Stimulated activated naive CD8-positive, alpha-beta T cell treated with anti-CD3 and anti-CD28 coated beads, Interleukin-15, Interleukin-2, amounts not matched to agents 100 ng/mL and 50 ng/mL, for 24 hours (primary cell): ENCODE results near the gene RNF175.
A peak's percentile ranks its signal among the peaks of the same experiment; 100 is the strongest.

Experiments
- H3K27ac Mint-ChIP-seq: one replicate; pipeline ENCODE4 v1.8.0; 2021; ENCODE audit warnings: mild to moderate bottlenecking, mixed read lengths
- H3K27me3 Mint-ChIP-seq: one replicate; pipeline ENCODE4 v1.8.0; 2021; ENCODE audit warnings: mixed read lengths
- H3K36me3 Mint-ChIP-seq: one replicate; pipeline ENCODE4 v1.8.0; 2021; ENCODE audit warnings: low read depth, mixed read lengths
- H3K4me1 Mint-ChIP-seq: one replicate; pipeline ENCODE4 v1.8.0; 2021; ENCODE audit warnings: low read depth, mixed read lengths
- H3K4me3 Mint-ChIP-seq: one replicate; pipeline ENCODE4 v1.8.0; 2021; ENCODE audit warnings: mild to moderate bottlenecking, mixed read lengths
- H3K9me3 Mint-ChIP-seq: one replicate; pipeline ENCODE4 v1.8.0; 2021; ENCODE audit warnings: mixed read lengths

RNF175 gene

GRCh38 chr4:153776601-153777000 lies 16.8 kb upstream of the RNF175 start:
- no peaks in the 10 kb centered on the region for H3K4me1 Mint-ChIP-seq
- no peak overlapping the region for H3K4me3 Mint-ChIP-seq
- no peaks in the 10 kb centered on the region for H3K36me3 Mint-ChIP-seq
- no peak overlapping the region for H3K27ac Mint-ChIP-seq
- H3K9me3 Mint-ChIP-seq: peaks cover 4% of the 10 kb centered on the region
- peaks cover 51% of the 10 kb centered on the region for H3K27me3 Mint-ChIP-seq

GRCh38 chr4:153773236-153773690 lies 13.4 kb upstream of the RNF175 start:
- Mint-ChIP-seq H3K9me3 (peaks cover 5% of the 10 kb centered on the region), H3K36me3 (no peaks in the 10 kb centered on the region), H3K27ac (no peak overlapping the region), H3K4me1 (peaks cover 6% of the 10 kb centered on the region), H3K4me3 (no peak overlapping the region), H3K27me3 (peaks cover 40% of the 10 kb centered on the region)

GRCh38 chr4:153771046-153771445 lies 11.2 kb upstream of the RNF175 start:
- Mint-ChIP-seq H3K4me1 (peaks cover 6% of the 10 kb centered on the region), H3K27ac (no peak overlapping the region), H3K4me3 (no peak overlapping the region), H3K36me3 (no peaks in the 10 kb centered on the region), H3K27me3 (peaks cover 24% of the 10 kb centered on the region), H3K9me3 (peaks cover 4% of the 10 kb centered on the region)

- Mint-ChIP-seq H3K27ac (no peak overlapping the region), H3K4me3 (no peak overlapping the region), H3K36me3 (no peaks in the 10 kb centered on the region), H3K9me3 (peaks cover 8% of the 10 kb centered on the region), H3K4me1 (peaks cover 11% of the 10 kb centered on the region), H3K27me3 (peaks cover 31% of the 10 kb centered on the region)
Measured at GRCh38 chr4:153766758-153767157, 6.9 kb upstream of the RNF175 start.

- H3K36me3 Mint-ChIP-seq: no peaks in the 10 kb centered on the region
- H3K4me3 Mint-ChIP-seq: no peak overlapping the region
- peaks cover 33% of the 10 kb centered on the region for H3K27me3 Mint-ChIP-seq
- H3K4me1 Mint-ChIP-seq: peaks cover 7% of the 10 kb centered on the region
- H3K9me3 Mint-ChIP-seq: peaks cover 6% of the 10 kb centered on the region
- H3K27ac Mint-ChIP-seq: no peak overlapping the region
Measured at GRCh38 chr4:153765894-153766293, 6.1 kb upstream of the RNF175 start.

GRCh38 chr4:153764601-153765368 lies 5.0 kb upstream of the RNF175 start:
- H3K27ac Mint-ChIP-seq: no peak overlapping the region
- peaks cover 5% of the 10 kb centered on the region for H3K4me1 Mint-ChIP-seq
- no peaks in the 10 kb centered on the region for H3K36me3 Mint-ChIP-seq
- H3K9me3 Mint-ChIP-seq: peaks cover 4% of the 10 kb centered on the region
- no peak overlapping the region for H3K4me3 Mint-ChIP-seq
- peaks cover 30% of the 10 kb centered on the region for H3K27me3 Mint-ChIP-seq

- Mint-ChIP-seq H3K36me3 (no peaks in the 10 kb centered on the region), H3K9me3 (peaks cover 4% of the 10 kb centered on the region), H3K4me3 (no peak overlapping the region), H3K4me1 (peaks cover 15% of the 10 kb centered on the region), H3K27ac (no peak overlapping the region), H3K27me3 (peaks cover 38% of the 10 kb centered on the region)
Measured at GRCh38 chr4:153763404-153763803, 3.6 kb upstream of the RNF175 start.

GRCh38 chr4:153758688-153759406 lies 977 bp downstream of the RNF175 start:
- Mint-ChIP-seq H3K27ac (peak overlapping the region; percentile 17), H3K4me3 (peak overlapping the region; percentile 63), H3K9me3 (peaks cover 4% of the 10 kb centered on the region), H3K36me3 (peaks cover 3% of the 10 kb centered on the region), H3K4me1 (peaks cover 34% of the 10 kb centered on the region), H3K27me3 (peaks cover 46% of the 10 kb centered on the region)

GRCh38 chr4:153758136-153758535 lies 1.7 kb downstream of the RNF175 start:
- Mint-ChIP-seq H3K9me3 (peaks cover 4% of the 10 kb centered on the region), H3K27ac (no peak overlapping the region), H3K4me1 (peaks cover 34% of the 10 kb centered on the region), H3K36me3 (peaks cover 3% of the 10 kb centered on the region), H3K4me3 (peak overlapping the region; percentile 19), H3K27me3 (peaks cover 40% of the 10 kb centered on the region)

GRCh38 chr4:153757407-153757806 lies 2.4 kb downstream of the RNF175 start:
- H3K27ac Mint-ChIP-seq: no peak overlapping the region

GRCh38 chr4:153755186-153755585 lies 4.6 kb downstream of the RNF175 start:
- Mint-ChIP-seq H3K4me3 (no peak overlapping the region), H3K9me3 (no peaks in the 10 kb centered on the region), H3K27ac (no peak overlapping the region), H3K4me1 (peaks cover 28% of the 10 kb centered on the region), H3K36me3 (peaks cover 3% of the 10 kb centered on the region), H3K27me3 (peaks cover 27% of the 10 kb centered on the region)

More at GRCh38 chr4:153757407-153757806, 2.4 kb downstream of the RNF175 start:
- Mint-ChIP-seq H3K9me3 (no peaks in the 10 kb centered on the region), H3K36me3 (peaks cover 3% of the 10 kb centered on the region), H3K4me1 (peaks cover 29% of the 10 kb centered on the region), H3K27me3 (peaks cover 34% of the 10 kb centered on the region), H3K4me3 (no peak overlapping the region)

GRCh38 chr4:153750197-153750817 lies 9.5 kb downstream of the RNF175 start:
- H3K36me3 Mint-ChIP-seq: no peaks in the 10 kb centered on the region
- H3K4me1 Mint-ChIP-seq: peaks cover 4% of the 10 kb centered on the region
- peaks cover 6% of the 10 kb centered on the region for H3K27me3 Mint-ChIP-seq
- H3K27ac Mint-ChIP-seq: no peak overlapping the region
- no peak overlapping the region for H3K4me3 Mint-ChIP-seq
- no peaks in the 10 kb centered on the region for H3K9me3 Mint-ChIP-seq

GRCh38 chr4:153748378-153748777 lies 11.4 kb downstream of the RNF175 start:
- H3K4me1 Mint-ChIP-seq: no peaks in the 10 kb centered on the region
- H3K9me3 Mint-ChIP-seq: no peaks in the 10 kb centered on the region
- H3K4me3 Mint-ChIP-seq: no peak overlapping the region
- no peaks in the 10 kb centered on the region for H3K36me3 Mint-ChIP-seq
- H3K27ac Mint-ChIP-seq: no peak overlapping the region
- H3K27me3 Mint-ChIP-seq: peaks cover 6% of the 10 kb centered on the region

- Mint-ChIP-seq H3K4me3 (no peak overlapping the region), H3K27me3 (peaks cover 6% of the 10 kb centered on the region), H3K9me3 (no peaks in the 10 kb centered on the region), H3K4me1 (no peaks in the 10 kb centered on the region), H3K36me3 (no peaks in the 10 kb centered on the region), H3K27ac (no peak overlapping the region)
Measured at GRCh38 chr4:153747406-153747955, 12.3 kb downstream of the RNF175 start.

GRCh38 chr4:153745651-153746050 lies 14.2 kb downstream of the RNF175 start:
- Mint-ChIP-seq H3K27me3 (peaks cover 6% of the 10 kb centered on the region), H3K27ac (no peak overlapping the region), H3K4me3 (no peak overlapping the region), H3K4me1 (no peaks in the 10 kb centered on the region), H3K36me3 (peaks cover 2% of the 10 kb centered on the region), H3K9me3 (peaks cover 8% of the 10 kb centered on the region)
